ENCODE results near the gene PROK1.

- TF ChIP-seq RCOR1 (IDR thresholded peaks at IDR 0.05; ENCODE audit: low read length) (no peak), CTCF (IDR thresholded peaks at IDR 0.05) (no peak), USF2 (IDR thresholded peaks at IDR 0.05; ENCODE audit: borderline replicate concordance, low read depth, low read length) (no peak), EP300 (IDR thresholded peaks at IDR 0.05; ENCODE audit: borderline replicate concordance in 1 of 2, low read depth in 1 of 2, low read length in 1 of 2) (no peak), MAX (IDR thresholded peaks at IDR 0.05; ENCODE audit: low read depth) (no peak), RFX5 (IDR thresholded peaks at IDR 0.05; ENCODE audit: low read length) (no peak), REST (IDR thresholded peaks at IDR 0.05; ENCODE audit: low read depth, low read length) (no peak), TCF12 (IDR thresholded peaks at IDR 0.05) (no peak), MEF2A (IDR thresholded peaks at IDR 0.05; ENCODE audit: borderline replicate concordance, low read depth) (no peak)
These were observed 51.6 kb downstream of the PROK1 start for GRCh38 chr1:110502402-110503151.
